Muscle layer of colon (tissue), 2 donors: ENCODE results near the gene CDCA7L.

Experiments used
- H3K27ac ChIP-seq: one replicate; pipeline ENCODE4 v1.7.0; 2013; ENCODE audit warnings: low read depth, mild to moderate bottlenecking, low read length, moderate library complexity
- H3K27me3 ChIP-seq, 2 donors: one replicate each; pipeline ENCODE4 v1.7.0; 2013; ENCODE audit warnings: low read length in 2 of 2, mild to moderate bottlenecking in 2 of 2; ENCODE audit not compliant: insufficient read depth in 2 of 2, control insufficient read depth in 1 of 2
- H3K36me3 ChIP-seq: one replicate; pipeline ENCODE4 v1.7.0; 2013; ENCODE audit warnings: mild to moderate bottlenecking, low read length; ENCODE audit not compliant: insufficient read depth
- H3K4me1 ChIP-seq: one replicate; pipeline ENCODE4 v1.7.0; 2013; ENCODE audit warnings: mild to moderate bottlenecking, low read length; ENCODE audit not compliant: insufficient read depth
- H3K4me3 ChIP-seq, 2 donors: one replicate each; pipeline ENCODE4 v1.7.0; 2013; ENCODE audit warnings: low read length in 2 of 2, low read depth in 1 of 2, mild to moderate bottlenecking in 1 of 2, moderate library complexity in 1 of 2
- H3K9ac ChIP-seq: one replicate; pipeline ENCODE4 v1.7.0; 2013; ENCODE audit warnings: low read length
- H3K9me3 ChIP-seq: one replicate; pipeline ENCODE4 v1.7.0; 2013; ENCODE audit warnings: mild to moderate bottlenecking, low read length
- donor health status: abdominal sarcoma.
- donor health status: Adenocarcinoma of cecum.

Gene CDCA7L

DNA sequence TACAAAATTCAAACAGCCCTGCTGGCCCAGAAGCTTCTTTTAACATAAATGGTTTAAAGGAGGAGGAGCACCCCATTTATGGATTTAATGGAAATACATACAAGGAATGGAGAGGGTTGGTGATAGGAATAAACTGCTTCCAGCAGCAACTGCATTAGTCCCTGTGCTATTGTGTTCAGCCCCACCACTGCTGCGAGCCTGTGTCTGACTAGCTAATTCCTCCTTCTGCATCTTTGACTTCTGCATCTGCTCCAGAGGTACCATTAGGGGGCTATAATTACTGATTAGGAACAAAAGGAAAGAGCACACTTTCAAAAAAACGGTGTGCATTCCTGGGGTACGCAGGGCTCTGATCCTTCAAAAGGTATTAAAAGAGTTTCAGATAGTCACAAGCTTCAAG lies 24.8 kb downstream of the CDCA7L start:
- no peak overlapping the region for H3K4me3 ChIP-seq
- H3K9me3 ChIP-seq, result no peaks in the 10 kb centered on the region
- no peak overlapping the region for H3K27ac ChIP-seq
- H3K9ac ChIP-seq, result no peak overlapping the region
- H3K27me3 ChIP-seq, result no peaks in the 10 kb centered on the region
- H3K36me3 ChIP-seq, result peaks cover 3% of the 10 kb centered on the region
- H3K4me1 ChIP-seq, result no peaks in the 10 kb centered on the region

DNA sequence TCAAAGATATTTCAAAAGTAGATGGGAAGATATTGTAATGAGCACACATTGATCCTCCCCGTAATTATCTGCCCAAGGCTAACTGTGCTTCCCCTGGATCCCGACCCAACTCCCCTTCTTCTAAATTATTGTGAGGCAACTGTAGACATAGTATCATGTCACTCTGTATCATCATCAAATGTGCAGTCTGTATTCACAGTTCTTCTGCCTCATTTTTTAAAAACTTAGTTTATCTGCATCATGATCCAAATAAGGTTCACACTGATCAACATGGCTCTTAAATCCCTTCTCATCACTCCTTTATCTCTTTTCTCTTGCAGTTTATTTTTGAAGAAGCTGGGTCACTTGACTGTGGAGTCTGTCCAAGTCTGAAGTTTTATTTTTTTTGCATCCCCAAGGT lies 27.5 kb downstream of the CDCA7L start:
- no peak overlapping the region for H3K9ac ChIP-seq
- peaks cover 3% of the 10 kb centered on the region for H3K4me1 ChIP-seq
- H3K27me3 ChIP-seq, result no peaks in the 10 kb centered on the region
- H3K9me3 ChIP-seq, result no peaks in the 10 kb centered on the region
- H3K27ac ChIP-seq, result no peak overlapping the region
- H3K4me3 ChIP-seq, result no peak overlapping the region
- H3K36me3 ChIP-seq, result peaks cover 21% of the 10 kb centered on the region

DNA sequence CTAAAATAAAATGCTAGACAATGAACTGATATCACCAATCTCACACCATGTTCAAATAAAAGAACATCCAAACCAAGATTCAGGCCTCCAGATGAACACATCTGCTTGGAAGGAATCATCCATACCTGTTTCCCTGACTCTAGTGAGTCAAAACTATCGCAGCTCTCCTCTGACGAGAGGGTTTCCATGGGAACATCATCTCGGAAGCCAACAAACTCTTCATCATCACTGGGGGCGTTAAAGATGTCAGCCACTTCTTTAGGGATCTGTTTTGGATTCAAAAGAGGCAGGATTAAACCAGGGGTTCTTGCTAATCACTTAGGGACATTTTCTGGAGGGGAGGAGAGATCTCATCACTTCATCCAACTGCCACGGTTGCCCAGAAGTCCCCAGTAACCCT lies 29.1 kb downstream of the CDCA7L start:
- Histone ChIP-seq H3K9ac (no peak overlapping the region), H3K4me1 (peaks cover 14% of the 10 kb centered on the region), H3K27me3 (no peaks in the 10 kb centered on the region), H3K36me3 (peaks cover 23% of the 10 kb centered on the region), H3K9me3 (no peaks in the 10 kb centered on the region), H3K4me3 (no peak overlapping the region), H3K27ac (no peak overlapping the region)

DNA sequence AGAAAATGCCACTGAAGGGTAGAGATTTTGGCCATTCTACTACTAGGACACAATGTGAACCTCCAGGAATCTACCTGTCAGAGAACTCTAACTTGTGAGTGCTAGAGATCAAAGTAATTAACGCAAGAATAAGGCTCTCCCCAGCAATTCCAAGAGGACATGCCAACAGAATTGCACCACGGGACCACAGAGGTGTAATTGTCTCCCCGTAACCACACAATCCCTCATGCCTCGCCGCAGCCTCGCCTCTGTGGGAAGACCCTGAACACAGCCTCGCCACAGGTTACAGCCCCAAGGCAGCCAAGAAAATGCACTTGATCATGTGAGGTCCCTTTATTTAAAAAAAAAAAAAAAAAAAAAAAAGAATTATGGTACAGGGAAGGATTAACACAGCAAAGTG lies 29.5 kb downstream of the CDCA7L start:
- Histone ChIP-seq H3K4me3 (no peak overlapping the region), H3K4me1 (peaks cover 14% of the 10 kb centered on the region), H3K36me3 (peaks cover 23% of the 10 kb centered on the region), H3K9ac (no peak overlapping the region), H3K9me3 (no peaks in the 10 kb centered on the region), H3K27ac (no peak overlapping the region), H3K27me3 (no peaks in the 10 kb centered on the region)

DNA sequence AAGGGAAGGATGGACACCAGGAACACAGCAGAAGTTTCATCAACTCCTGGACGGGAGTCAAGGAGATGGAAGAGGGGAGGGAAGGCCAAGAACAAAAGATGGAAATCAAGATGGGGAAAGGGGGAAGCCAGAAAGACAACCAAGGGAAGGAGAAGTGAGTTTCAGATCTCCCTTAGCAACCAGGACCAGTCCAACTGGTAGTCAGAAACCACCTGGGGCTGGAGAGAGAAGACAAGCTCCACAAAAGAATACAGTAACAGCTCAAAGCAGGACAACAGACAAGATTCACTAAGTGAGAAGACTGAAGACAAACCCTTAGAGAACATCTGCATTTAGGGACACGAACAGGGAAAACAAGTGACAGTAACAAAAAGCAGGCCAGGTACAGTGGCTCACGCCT lies 30.6 kb downstream of the CDCA7L start:
- H3K4me1 ChIP-seq, result peaks cover 20% of the 10 kb centered on the region
- H3K9ac ChIP-seq, result no peak overlapping the region
- H3K9me3 ChIP-seq, result no peaks in the 10 kb centered on the region
- no peak overlapping the region for H3K27ac ChIP-seq
- no peak overlapping the region for H3K4me3 ChIP-seq
- peaks cover 23% of the 10 kb centered on the region for H3K36me3 ChIP-seq
- H3K27me3 ChIP-seq, result no peaks in the 10 kb centered on the region

DNA sequence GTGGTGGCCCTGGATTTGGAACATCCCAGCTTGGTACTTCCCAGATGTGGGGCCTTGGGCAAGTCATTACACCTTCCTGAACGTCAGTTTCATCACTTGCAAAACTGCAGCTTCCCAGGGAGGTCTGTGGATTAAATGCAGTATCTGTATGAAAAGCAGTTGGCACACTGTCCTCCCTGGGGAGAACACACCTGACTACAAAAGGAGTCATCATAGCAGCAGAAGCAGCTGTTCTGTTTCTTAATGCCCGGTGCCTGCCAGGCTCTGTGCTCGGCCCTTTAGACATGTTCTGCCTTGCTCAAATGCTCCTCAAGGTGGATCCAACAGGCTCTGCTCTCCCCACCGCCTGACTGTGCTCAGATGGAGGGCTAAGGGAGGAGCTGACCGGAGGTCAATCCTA lies 31.0 kb downstream of the CDCA7L start:
- no peaks in the 10 kb centered on the region for H3K27me3 ChIP-seq
- peaks cover 23% of the 10 kb centered on the region for H3K4me1 ChIP-seq
- peaks cover 23% of the 10 kb centered on the region for H3K36me3 ChIP-seq
- no peak overlapping the region for H3K27ac ChIP-seq
- no peak overlapping the region for H3K4me3 ChIP-seq
- no peaks in the 10 kb centered on the region for H3K9me3 ChIP-seq
- H3K9ac ChIP-seq, result no peak overlapping the region

DNA sequence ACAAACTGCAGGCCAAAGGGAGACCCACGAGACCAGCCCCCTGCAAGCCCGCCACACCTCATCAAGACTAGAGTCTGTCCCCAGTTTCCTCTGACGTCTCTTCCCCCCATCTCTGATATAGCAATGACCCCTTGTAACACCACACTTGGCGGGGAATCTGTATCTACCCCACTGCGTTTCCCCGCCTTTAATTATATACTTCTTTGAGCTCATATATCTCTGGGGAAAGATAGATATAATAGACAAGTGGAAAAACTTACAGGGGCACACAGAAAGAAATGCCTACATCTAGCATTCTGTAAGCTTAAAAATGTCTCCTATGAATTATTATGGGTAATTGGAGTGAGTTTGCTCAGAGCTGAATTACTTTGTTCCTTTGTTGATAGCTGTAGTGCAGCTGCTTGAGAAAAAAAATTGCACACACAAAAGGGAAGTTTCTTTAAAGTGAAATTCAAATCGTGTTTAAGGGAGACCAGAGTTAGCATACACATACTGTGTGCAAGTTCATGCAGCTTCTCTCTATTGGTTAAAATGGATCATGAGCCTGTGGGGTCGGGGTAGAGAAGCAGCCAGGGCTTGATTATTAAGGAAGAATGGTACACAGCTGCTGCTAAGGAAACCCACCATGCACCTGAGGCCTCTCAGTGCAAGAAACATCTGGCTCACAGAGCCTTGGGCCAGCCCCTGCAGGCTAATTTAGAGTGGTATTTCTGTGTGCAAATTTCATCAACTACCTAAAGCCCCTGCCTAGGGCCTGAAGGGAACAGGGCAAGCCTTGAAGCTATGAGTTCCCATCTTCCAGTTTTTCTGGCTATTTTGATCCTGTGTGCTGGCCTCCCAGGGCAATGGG lies 32.5 kb downstream of the CDCA7L start:
- H3K4me1 ChIP-seq, result peaks cover 23% of the 10 kb centered on the region

DNA sequence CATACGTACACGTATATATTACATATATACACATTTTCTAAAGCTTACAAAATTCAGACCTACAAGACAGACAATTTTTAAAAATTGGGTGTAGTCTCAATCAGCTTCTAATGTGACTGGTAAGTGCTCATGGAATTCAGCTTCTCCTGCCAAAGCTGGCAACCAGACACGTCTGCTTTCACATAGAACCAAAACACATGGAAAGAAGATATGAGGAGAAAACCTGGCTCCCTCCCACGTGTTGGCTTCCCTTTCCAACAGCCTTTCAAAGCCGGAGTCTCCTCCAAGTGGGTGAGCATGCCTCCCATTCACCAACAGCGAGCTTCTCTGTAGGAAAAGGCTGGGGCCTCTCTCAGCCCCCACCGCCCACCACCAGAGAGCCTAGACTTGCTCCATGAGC lies 33.4 kb downstream of the CDCA7L start:
- Histone ChIP-seq H3K36me3 (peaks cover 34% of the 10 kb centered on the region), H3K9me3 (no peaks in the 10 kb centered on the region), H3K27ac (no peak overlapping the region), H3K27me3 (no peaks in the 10 kb centered on the region), H3K9ac (no peak overlapping the region), H3K4me3 (no peak overlapping the region), H3K4me1 (peaks cover 23% of the 10 kb centered on the region)

More for the DNA sequence above, 32.5 kb downstream of the CDCA7L start:
- no peak overlapping the region for H3K9ac ChIP-seq
- no peak overlapping the region for H3K4me3 ChIP-seq
- H3K27me3 ChIP-seq, result no peaks in the 10 kb centered on the region
- H3K27ac ChIP-seq, result no peak overlapping the region
- peaks cover 25% of the 10 kb centered on the region for H3K36me3 ChIP-seq
- no peaks in the 10 kb centered on the region for H3K9me3 ChIP-seq

DNA sequence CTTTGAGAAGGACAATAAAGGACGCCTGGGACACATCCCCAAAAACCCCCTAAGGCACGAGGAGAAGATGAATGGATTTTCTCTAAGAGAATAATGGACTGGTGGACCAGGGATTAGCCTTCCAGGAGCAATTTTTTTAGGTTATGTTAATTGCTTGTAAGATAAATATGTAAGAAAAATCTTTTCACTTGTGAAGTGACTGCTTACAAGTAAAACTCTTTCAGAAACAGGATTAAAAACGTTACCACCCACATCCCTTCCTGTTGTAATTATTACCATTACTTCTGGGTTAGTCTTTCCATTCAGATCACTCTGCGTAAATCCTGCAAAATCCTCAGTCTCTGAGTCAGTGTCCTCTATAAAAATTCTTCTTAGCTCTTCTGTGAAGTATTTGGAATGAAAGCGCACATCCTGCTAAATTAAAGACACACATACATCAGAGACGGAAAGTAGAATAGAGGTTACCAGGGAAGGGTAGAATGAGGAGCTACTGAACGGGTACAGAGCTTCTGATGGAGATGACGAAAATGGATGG lies 34.3 kb downstream of the CDCA7L start:
- H3K9ac ChIP-seq, result no peak overlapping the region
- H3K9me3 ChIP-seq, result no peaks in the 10 kb centered on the region
- H3K4me3 ChIP-seq, result no peak overlapping the region
- no peak overlapping the region for H3K27ac ChIP-seq
- H3K4me1 ChIP-seq, result peaks cover 23% of the 10 kb centered on the region
- H3K27me3 ChIP-seq, result no peaks in the 10 kb centered on the region
- peaks cover 39% of the 10 kb centered on the region for H3K36me3 ChIP-seq

DNA sequence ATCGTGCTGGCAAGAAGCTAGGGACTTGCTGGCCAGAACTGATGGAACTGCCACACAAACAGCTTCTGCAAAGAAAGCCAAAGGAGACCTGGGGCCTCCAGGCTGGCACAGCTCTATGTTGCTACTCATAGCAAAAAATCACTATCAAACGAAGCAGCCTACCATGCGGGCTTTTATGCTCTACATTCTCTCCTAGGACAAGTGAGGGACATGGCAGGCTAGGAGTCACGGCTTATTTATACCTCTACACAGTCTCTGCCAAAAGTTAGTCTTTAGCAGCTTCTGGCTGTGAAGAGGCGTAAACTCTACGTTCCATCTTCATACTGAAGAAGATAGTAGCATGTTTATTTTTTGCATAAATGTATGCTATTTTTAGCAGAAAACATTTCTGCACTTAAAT lies 35.4 kb downstream of the CDCA7L start:
- Histone ChIP-seq H3K9me3 (no peaks in the 10 kb centered on the region), H3K9ac (no peak overlapping the region), H3K36me3 (peaks cover 45% of the 10 kb centered on the region), H3K4me1 (peaks cover 23% of the 10 kb centered on the region), H3K27me3 (no peaks in the 10 kb centered on the region), H3K27ac (no peak overlapping the region), H3K4me3 (no peak overlapping the region)

DNA sequence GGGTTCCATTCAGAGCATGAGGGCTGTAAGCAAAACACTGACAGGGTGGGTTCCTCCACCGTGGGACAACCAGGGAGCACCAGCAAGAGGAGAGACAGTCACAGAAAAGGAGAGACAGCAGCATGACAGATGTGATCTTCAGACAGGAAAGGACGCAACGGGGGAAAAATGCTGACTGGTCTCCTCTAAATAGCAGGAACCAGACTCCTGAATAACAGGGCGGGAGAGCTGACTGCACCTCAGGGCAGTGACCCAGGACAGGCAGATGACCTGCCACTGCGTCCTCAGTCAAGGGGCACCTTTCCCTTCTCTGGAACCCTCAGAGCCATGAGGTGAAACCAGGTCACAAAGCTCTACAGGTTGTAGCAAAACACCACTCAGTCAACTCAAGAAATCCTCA lies 37.0 kb downstream of the CDCA7L start:
- Histone ChIP-seq H3K36me3 (peaks cover 45% of the 10 kb centered on the region), H3K9me3 (no peaks in the 10 kb centered on the region), H3K27me3 (no peaks in the 10 kb centered on the region), H3K4me3 (no peak overlapping the region), H3K4me1 (peaks cover 23% of the 10 kb centered on the region), H3K27ac (no peak overlapping the region), H3K9ac (no peak overlapping the region)
